IMR-90 (cell line): Measurements from ENCODE around the gene CMKLR1. TPM values are rescaled to one million over a fixed set of nuclear protein-coding genes. Genes with fewer than 3 reads are reported as not detected.

Experiments
- ATAC-seq: fragments of 200-7000 bp; cut with Tn5 transposase; 2 replicates; pipeline ENCODE4 v1.9.1; 2020; ENCODE audit warnings: low read depth, mild to moderate bottlenecking, moderate library complexity
- BruUV-seq: library from RNA; stranded (reverse); fragments of 400-500 nt; replicated peaks from 2 replicates; lab custom pipeline; 2021; lab: Mats Ljungman, UMichigan
- CTCF ChIA-PET: fragments of 300-600 bp; formaldehyde crosslinking; extraction: SDS; loops from one replicate; lab custom pipeline; 2021; ENCODE audit warnings: antibody characterized with exemption; lab: Yijun Ruan, JAX
- POLR2A ChIA-PET: fragments of 300-600 bp; sonication (Branson Sonifier 250); formaldehyde crosslinking; loops from one replicate; lab custom pipeline; 2022; ENCODE audit warnings: antibody characterized with exemption; ENCODE audit not compliant: unreplicated experiment; lab: Charles Lee
- DNase-seq: peaks from one replicate; pipeline ENCODE4 v3.0.0; 2013
- H2AFZ ChIP-seq: replicated peaks from 2 replicates; pipeline ENCODE3; 2013; ENCODE audit warnings: low read length, mild to moderate bottlenecking; ENCODE audit not compliant: poor library complexity
- H2AK5ac ChIP-seq: 2 replicates; pipeline ENCODE4 v1.6.1; 2013; ENCODE audit warnings: low read depth, low read length, inconsistent platforms
- H2AK9ac ChIP-seq: replicated peaks from 2 replicates; pipeline ENCODE3; 2013; ENCODE audit warnings: mild to moderate bottlenecking, low read depth, low read length, moderate library complexity; ENCODE audit not compliant: poor library complexity
- H2BK120ac ChIP-seq: 2 replicates; pipeline ENCODE4 v1.6.1; 2013; ENCODE audit warnings: low read depth, low read length, inconsistent platforms
- H2BK15ac ChIP-seq: 3 replicates; pipeline ENCODE4 v1.6.1; 2013; ENCODE audit warnings: low read depth, low read length, inconsistent platforms
- H2BK20ac ChIP-seq: 2 replicates; pipeline ENCODE4 v1.6.1; 2013; ENCODE audit warnings: low read depth, mild to moderate bottlenecking, inconsistent platforms, low read length, moderate library complexity
- H2BK5ac ChIP-seq: 2 replicates; pipeline ENCODE4 v1.6.1; 2013; ENCODE audit warnings: mild to moderate bottlenecking, low read depth, low read length, inconsistent platforms; ENCODE audit not compliant: poor library complexity, severe bottlenecking
- H3K14ac ChIP-seq: replicated peaks from 2 replicates; pipeline ENCODE4 v1.6.1; 2013; ENCODE audit warnings: low read depth, low read length, inconsistent platforms
- H3K18ac ChIP-seq: 2 replicates; pipeline ENCODE4 v1.6.1; 2013; ENCODE audit warnings: low read depth, low read length, control low read depth
- H3K23ac ChIP-seq: 2 replicates; pipeline ENCODE4 v1.6.1; 2013; ENCODE audit warnings: low read depth, low read length, inconsistent platforms
- H3K27ac ChIP-seq: 2 replicates; pipeline ENCODE4 v1.5.1; 2013; ENCODE audit warnings: mild to moderate bottlenecking, control low read depth, low read length; ENCODE audit not compliant: insufficient read depth
- H3K27me3 ChIP-seq: 2 replicates; pipeline ENCODE4 v1.6.1; 2013; ENCODE audit warnings: low read length; ENCODE audit not compliant: control insufficient read depth, insufficient read depth
- H3K36me3 ChIP-seq: 2 replicates; pipeline ENCODE4 v1.6.1; 2013; ENCODE audit warnings: low read length, mixed read lengths; ENCODE audit not compliant: control insufficient read depth, insufficient read depth
- H3K4ac ChIP-seq: 2 replicates; pipeline ENCODE4 v1.6.1; 2013; ENCODE audit warnings: low read depth, low read length, inconsistent platforms
- H3K4me1 ChIP-seq: 2 replicates; pipeline ENCODE4 v1.6.1; 2013; ENCODE audit warnings: low read length, mixed read lengths; ENCODE audit not compliant: control insufficient read depth, insufficient read depth
- H3K4me2 ChIP-seq: 2 replicates; pipeline ENCODE4 v1.6.1; 2013; ENCODE audit warnings: low read depth, mild to moderate bottlenecking, control low read depth, low read length, moderate library complexity
- H3K4me3 ChIP-seq: 2 replicates; pipeline ENCODE4 v1.5.1; 2013; ENCODE audit warnings: low read depth, mild to moderate bottlenecking, control low read depth, low read length, moderate library complexity; ENCODE audit not compliant: insufficient read depth
- H3K56ac ChIP-seq: 2 replicates; pipeline ENCODE4 v1.6.1; 2013; ENCODE audit warnings: low read length, inconsistent platforms; ENCODE audit not compliant: insufficient read depth; ENCODE audit errors: extremely low read depth
- H3K79me1 ChIP-seq, 2 experiments: 2 replicates each; pipeline ENCODE4 v1.6.1; 2013; ENCODE audit warnings: low read length in 2 of 2, inconsistent platforms in 1 of 2, low read depth in 1 of 2
- H3K9ac ChIP-seq: 2 replicates; pipeline ENCODE4 v1.6.1; 2013; ENCODE audit warnings: low read depth, low read length, control low read depth
- H3K9me1 ChIP-seq: 2 replicates; pipeline ENCODE4 v1.6.1; 2013; ENCODE audit warnings: low read length, inconsistent platforms; ENCODE audit not compliant: insufficient read depth
- H3K9me3 ChIP-seq: 2 replicates; pipeline ENCODE4 v1.6.1; 2013; ENCODE audit warnings: low read length; ENCODE audit not compliant: control insufficient read depth, insufficient read depth
- H4K20me1 ChIP-seq: 2 replicates; pipeline ENCODE4 v1.6.1; 2013; ENCODE audit warnings: low read length, inconsistent platforms; ENCODE audit not compliant: insufficient read depth
- H4K5ac ChIP-seq: 2 replicates; pipeline ENCODE4 v1.6.1; 2013; ENCODE audit warnings: mild to moderate bottlenecking, low read depth, low read length, control low read depth
- H4K8ac ChIP-seq, 2 experiments: 2 replicates each; pipeline ENCODE4 v1.6.1; 2013; ENCODE audit warnings: low read depth in 2 of 2, low read length in 2 of 2, control low read depth in 1 of 2, inconsistent platforms in 1 of 2
- H4K91ac ChIP-seq: 2 replicates; pipeline ENCODE4 v1.6.1; 2013; ENCODE audit warnings: low read depth, low read length, inconsistent platforms; ENCODE audit not compliant: insufficient read depth
- BHLHE40 ChIP-seq: fragments of 150-350 bp; IDR thresholded peaks from 2 replicates; pipeline ENCODE4 v1.6.1; 2016; ENCODE audit warnings: mild to moderate bottlenecking, low read depth, low read length
- CEBPB ChIP-seq: IDR thresholded peaks from 2 replicates; pipeline ENCODE4 v1.6.1; 2012; ENCODE audit warnings: low read depth, low read length, improper control_type of control experiment
- CHD1 ChIP-seq: IDR thresholded peaks from 2 replicates; pipeline ENCODE4 v1.6.1; 2012; ENCODE audit warnings: low read depth, low read length, improper control_type of control experiment
- CTCF ChIP-seq: conservative IDR thresholded peaks from 2 replicates; pipeline ENCODE4 v1.5.1; 2012; ENCODE audit warnings: mild to moderate bottlenecking, low read depth, low read length, improper control_type of control experiment
- ELK1 ChIP-seq: fragments of 150-350 bp; IDR thresholded peaks from 2 replicates; pipeline ENCODE4 v1.6.1; 2016; ENCODE audit warnings: low read depth, mild to moderate bottlenecking, low read length, moderate library complexity, borderline replicate concordance
- FOS ChIP-seq: fragments of 150-350 bp; IDR thresholded peaks from 2 replicates; pipeline ENCODE4 v1.6.1; 2016; ENCODE audit warnings: low read depth, low read length
- MAFK ChIP-seq: IDR thresholded peaks from 2 replicates; pipeline ENCODE4 v1.6.1; 2012; ENCODE audit warnings: low read depth, low read length, improper control_type of control experiment
- MAZ ChIP-seq: IDR thresholded peaks from 2 replicates; pipeline ENCODE4 v1.6.1; 2012; ENCODE audit warnings: low read depth, mild to moderate bottlenecking, low read length, improper control_type of control experiment, moderate library complexity, borderline replicate concordance
- MXI1 ChIP-seq: IDR thresholded peaks from 2 replicates; pipeline ENCODE4 v1.6.1; 2012; ENCODE audit warnings: low read depth, mild to moderate bottlenecking, low read length, moderate library complexity, borderline replicate concordance
- NFE2L2 ChIP-seq: fragments of 150-350 bp; IDR thresholded peaks from 2 replicates; pipeline ENCODE4 v1.6.1; 2016; ENCODE audit warnings: low read depth, mild to moderate bottlenecking, low read length
- POLR2A ChIP-seq: IDR thresholded peaks from 2 replicates; pipeline ENCODE4 v1.6.1; 2012; ENCODE audit warnings: mild to moderate bottlenecking, low read depth, low read length
- RCOR1 ChIP-seq: IDR thresholded peaks from 2 replicates; pipeline ENCODE4 v1.6.1; 2012; ENCODE audit warnings: mild to moderate bottlenecking, low read length, improper control_type of control experiment; ENCODE audit not compliant: insufficient replicate concordance
- RFX5 ChIP-seq: IDR thresholded peaks from 2 replicates; pipeline ENCODE4 v1.8.0; 2012; ENCODE audit warnings: low read depth, mild to moderate bottlenecking, low read length, moderate library complexity
- SMC3 ChIP-seq: fragments of 150-350 bp; IDR thresholded peaks from 2 replicates; pipeline ENCODE4 v1.6.1; 2016; ENCODE audit warnings: low read depth, mild to moderate bottlenecking, antibody characterized with exemption, low read length, moderate library complexity
- USF2 ChIP-seq: fragments of 150-350 bp; IDR thresholded peaks from 2 replicates; pipeline ENCODE4 v1.6.1; 2017; ENCODE audit warnings: mild to moderate bottlenecking, antibody characterized with exemption, low read length, low read depth
- WGBS, 2 experiments: methylation state at CpG; one replicate each; pipeline versions ENCODE4 v1.1.5 to v1.1.7; 2013; ENCODE audit warnings: missing lambda C conversion rate in 2 of 2; ENCODE audit not compliant: insufficient read length in 1 of 2; ENCODE audit errors: extremely low coverage in 2 of 2; 5-methylcytosine and 5-hydroxymethylcytosine counted together
- dilution Hi-C: fragments of 300-500 bp; cut with HindIII; formaldehyde crosslinking; loops from one replicate; pipeline ENCODE4 v1.14.3; 2018; ENCODE audit warnings: low sequenced_read_pairs; ENCODE audit not compliant: unreplicated experiment
- in situ Hi-C: fragments of 300-500 bp; cut with MboI; formaldehyde crosslinking; loops from 3 replicates; pipeline ENCODE4 v1.14.3; 2019; ENCODE audit warnings: low sequenced_read_pairs, inconsistent platforms, mixed read lengths
- intact Hi-C: fragments of 100-400 bp; cut with micrococcal nuclease; formaldehyde crosslinking; loops from 2 replicates; pipeline ENCODE4 v1.10.0; 2022
- polyA plus RNA-seq, 3 experiments: library from polyadenylated mRNA; depleted of rRNA; stranded (reverse); fragments of >200 nt; gene quantifications; 2 replicates each; pipeline ENCODE4 v1.2.3, GENCODE V29; 2012; ENCODE audit warnings: low replicate concordance in 1 of 3
- total RNA-seq: library from RNA; depleted of rRNA; stranded (reverse); fragments of >200 nt; gene quantifications from 2 replicates; pipeline ENCODE4 v1.2.3, GENCODE V29; 2012

CMKLR1 gene
- total and polyA plus RNA-seq, 2 of the 4 experiments (the other 2 are of a cell fraction): not detected

GRCh38 chr12:108350511-108350910 is 11.4 kb upstream of the CMKLR1 start:
- H3K9me3 ChIP-seq: no peaks in the 10 kb centered on the region
- intact Hi-C loops (no loop called here), dilution Hi-C loops (no loop called here), in situ Hi-C loops (no loop called here)
- ChIA-PET CTCF (no interaction called here), POLR2A (no interaction called here)
- no peak overlapping the region for H3K4me3 ChIP-seq
- H3K79me1 ChIP-seq: no peaks in the 10 kb centered on the region
- no peak overlapping the region for H3K56ac ChIP-seq
- no peaks in the 10 kb centered on the region for H3K27me3 ChIP-seq
- no peak for DNase-seq
- no peak overlapping the region for H2AFZ ChIP-seq
- H3K27ac ChIP-seq: no peak overlapping the region
- WGBS, 2 experiments: no CpG with 5 or more reads among the region's 3 CpGs
- no peak overlapping the region for H2BK20ac ChIP-seq
- no peak overlapping the region for H2AK9ac ChIP-seq
- H3K14ac ChIP-seq: no peak overlapping the region
- TF ChIP-seq ELK1 (no peak), POLR2A (no peak), SMC3 (no peak), RCOR1 (no peak), MXI1 (no peak), FOS (no peak), MAZ (no peak), NFE2L2 (no peak), CEBPB (no peak), MAFK (no peak), RFX5 (no peak), BHLHE40 (no peak), USF2 (no peak), CTCF (no peak), CHD1 (no peak)
- no peak overlapping the region for H3K23ac ChIP-seq
- H3K4me2 ChIP-seq: no peak overlapping the region
- no peaks in the 10 kb centered on the region for H3K4me1 ChIP-seq
- H2BK120ac ChIP-seq: no peak overlapping the region
- no peaks in the 10 kb centered on the region for H3K36me3 ChIP-seq
- H3K9me1 ChIP-seq: no peaks in the 10 kb centered on the region
- no peak overlapping the region for H4K8ac ChIP-seq
- no peaks in the 10 kb centered on the region for H4K20me1 ChIP-seq
- H2BK5ac ChIP-seq: no peak overlapping the region
- no peak overlapping the region for H3K4ac ChIP-seq
- no peak overlapping the region for H4K91ac ChIP-seq
- H3K18ac ChIP-seq: no peak overlapping the region
- ATAC-seq: no peak
- H4K5ac ChIP-seq: no peak overlapping the region
- no peak overlapping the region for H3K9ac ChIP-seq
- H2AK5ac ChIP-seq: no peak overlapping the region
- BruUV-seq: no TSS peak
- H2BK15ac ChIP-seq: no peak overlapping the region
